Endothelial cell of umbilical vein (primary cell): ENCODE results near the gene DOCK4.

Experiments used
- CTCF ChIP-seq, 2 donors: IDR thresholded peaks; 1 replicate in 1 of 2; 2 replicates in 1 of 2; pipeline ENCODE4 v1.5.1; 2011; ENCODE audit warnings: low read length in 2 of 2, mild to moderate bottlenecking in 2 of 2, moderate library complexity in 2 of 2, control low read depth in 1 of 2, inconsistent platforms in 1 of 2, low read depth in 1 of 2; ENCODE audit not compliant: insufficient read depth in 1 of 2; ENCODE audit errors: extremely low read depth in 1 of 2
- EZH2 ChIP-seq: IDR thresholded peaks from 2 replicates; pipeline ENCODE4 v1.6.1; 2012; ENCODE audit warnings: borderline replicate concordance, low read depth, mild to moderate bottlenecking, moderate library complexity, low read length, inconsistent platforms; ENCODE audit not compliant: severe bottlenecking
- FOS ChIP-seq: IDR thresholded peaks from 2 replicates; pipeline ENCODE4 v1.6.1; 2011; ENCODE audit warnings: mild to moderate bottlenecking, low read length, moderate library complexity, borderline replicate concordance; ENCODE audit not compliant: insufficient read depth
- GATA2 ChIP-seq: IDR thresholded peaks from 2 replicates; pipeline ENCODE4 v1.7.0; 2011; ENCODE audit warnings: low read depth, mild to moderate bottlenecking, moderate library complexity, mixed read lengths, low read length; ENCODE audit not compliant: insufficient read length, insufficient read depth
- JUN ChIP-seq: IDR thresholded peaks from 2 replicates; pipeline ENCODE4 v1.6.1; 2011; ENCODE audit warnings: borderline replicate concordance, low read depth; ENCODE audit not compliant: insufficient read length, insufficient read depth
- MAX ChIP-seq: IDR thresholded peaks from 2 replicates; pipeline ENCODE4 v1.6.1; 2011; ENCODE audit not compliant: insufficient read depth, insufficient read length
- MYC ChIP-seq: IDR thresholded peaks from one replicate; pipeline ENCODE4 v1.6.1; 2011; ENCODE audit warnings: mild to moderate bottlenecking, low read depth, low read length
- POLR2A ChIP-seq: IDR thresholded peaks from 2 replicates; pipeline ENCODE4 v1.6.1; 2012; ENCODE audit warnings: low read depth, mild to moderate bottlenecking, control low read depth, low read length
- POLR2AphosphoS5 ChIP-seq: IDR thresholded peaks from 2 replicates; pipeline ENCODE4 v1.6.1; 2012; ENCODE audit warnings: low read depth, mild to moderate bottlenecking, control low read depth, low read length, moderate library complexity; ENCODE audit not compliant: insufficient read depth

GRCh38 chr7:111955616-111956015 is 250.6 kb downstream of the DOCK4 start:
- TF ChIP-seq EZH2 (no peak), CTCF (IDR thresholded peaks at IDR 0.05; ENCODE audit: extremely low read depth in 1 of 2, insufficient read depth in 1 of 2, low read depth in 1 of 2, low read length in 2 of 2) (no peak), MAX (no peak), POLR2A (no peak), POLR2AphosphoS5 (no peak), GATA2 (no peak), MYC (no peak), FOS (no peak), JUN (no peak)
